ENCODE data around the gene ASAH2.
"Not testable (repeated sequence)": the region's sequence is repeated elsewhere in the genome, so short reads cannot be mapped to it uniquely, and the experiment has no call there.

Gene ASAH2

DNA sequence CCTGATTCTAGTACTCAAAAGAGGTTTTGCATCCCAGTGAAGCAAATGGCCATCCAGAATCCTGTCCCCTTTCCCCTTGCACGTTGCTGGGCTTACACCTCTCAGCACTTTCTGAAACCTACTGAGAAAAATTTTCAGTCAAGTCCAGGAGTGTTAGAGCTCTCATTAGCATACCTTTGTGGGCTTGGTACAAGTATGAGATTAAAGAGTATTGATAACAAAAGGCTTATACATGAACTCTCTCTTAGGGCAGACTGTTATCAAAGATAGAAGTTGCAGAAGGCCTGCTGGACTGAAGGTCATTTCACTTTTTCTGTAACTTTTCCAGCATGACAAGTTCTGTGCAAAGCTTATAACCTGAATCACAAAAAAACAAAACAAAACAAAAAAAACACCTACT is at the start of gene ASAH2:
Gene ASAH2 (minus strand): TSS at position 123 of the 400 bp plus-strand sequence. CDS start 2,906 bp downstream, outside the sequence.
- DNase-seq: no peak

DNA sequence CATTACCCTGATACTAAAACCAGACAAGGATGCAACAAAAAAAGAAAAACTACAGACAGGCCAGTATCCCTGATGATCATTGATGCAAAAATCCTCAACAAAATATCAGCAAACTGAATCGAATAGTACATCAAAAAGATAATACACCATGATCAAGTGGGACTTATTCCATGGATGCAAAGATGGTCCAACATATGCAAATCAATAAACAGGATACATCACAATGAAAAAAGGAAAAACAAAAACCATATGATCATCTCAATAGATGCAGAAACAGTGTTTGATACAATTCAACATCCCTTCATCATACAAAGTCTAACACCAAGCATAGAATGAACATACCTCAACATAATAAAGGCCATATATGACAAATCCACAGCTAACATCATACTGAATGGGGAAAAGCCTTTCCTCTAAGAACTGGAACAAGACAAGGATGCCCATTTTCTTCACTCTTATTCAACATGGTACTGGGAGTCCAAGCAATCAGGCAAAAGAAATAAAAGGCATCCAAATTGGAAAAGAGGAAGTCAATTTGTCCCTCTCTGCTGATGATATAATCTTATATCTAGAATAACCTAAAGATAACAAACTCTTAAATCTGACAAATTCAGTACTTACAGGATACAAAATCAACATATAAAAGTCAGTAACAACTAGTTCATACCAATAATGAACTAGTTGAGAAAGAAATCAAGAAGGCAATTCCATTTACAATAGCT is 48.8 kb upstream of the ASAH2 start:
- no peak for DNase-seq

- DNase-seq: no peak
These were observed 44.1 kb upstream of the ASAH2 start for GRCh38 chr10:50295367-50295766.

DNA sequence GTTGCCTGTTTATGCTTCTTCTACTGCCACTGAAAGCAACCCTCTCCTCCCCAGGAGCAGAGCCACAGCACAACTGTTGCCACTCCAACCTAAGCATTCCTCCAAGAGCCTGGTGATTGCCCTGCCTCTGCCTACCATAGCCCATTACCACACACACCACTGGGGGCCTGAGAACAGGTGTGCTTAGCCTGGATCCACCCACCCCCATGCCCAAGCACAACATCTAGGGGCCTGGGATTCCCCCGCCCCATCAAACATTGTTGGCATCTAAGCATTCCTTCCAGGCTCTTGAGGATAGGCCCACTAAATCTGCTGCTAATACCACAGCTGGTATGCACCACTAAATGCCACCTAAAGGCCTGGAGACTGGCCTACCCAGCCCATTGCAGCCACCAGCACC is 43.3 kb upstream of the ASAH2 start:
- no peak for DNase-seq

- no peak for DNase-seq
These were observed 42.4 kb upstream of the ASAH2 start for GRCh38 chr10:50293513-50294313.

GRCh38 chr10:50291261-50291850 is 40.0 kb upstream of the ASAH2 start:
- DNase-seq: no peak

GRCh38 chr10:50289196-50289595 is 37.9 kb upstream of the ASAH2 start:
- DNase-seq: no peak

- no peak for DNase-seq
These were observed 35.9 kb upstream of the ASAH2 start for GRCh38 chr10:50286996-50287803.

- DNase-seq: no peak
These were observed 35.2 kb upstream of the ASAH2 start for GRCh38 chr10:50286517-50286916.

DNA sequence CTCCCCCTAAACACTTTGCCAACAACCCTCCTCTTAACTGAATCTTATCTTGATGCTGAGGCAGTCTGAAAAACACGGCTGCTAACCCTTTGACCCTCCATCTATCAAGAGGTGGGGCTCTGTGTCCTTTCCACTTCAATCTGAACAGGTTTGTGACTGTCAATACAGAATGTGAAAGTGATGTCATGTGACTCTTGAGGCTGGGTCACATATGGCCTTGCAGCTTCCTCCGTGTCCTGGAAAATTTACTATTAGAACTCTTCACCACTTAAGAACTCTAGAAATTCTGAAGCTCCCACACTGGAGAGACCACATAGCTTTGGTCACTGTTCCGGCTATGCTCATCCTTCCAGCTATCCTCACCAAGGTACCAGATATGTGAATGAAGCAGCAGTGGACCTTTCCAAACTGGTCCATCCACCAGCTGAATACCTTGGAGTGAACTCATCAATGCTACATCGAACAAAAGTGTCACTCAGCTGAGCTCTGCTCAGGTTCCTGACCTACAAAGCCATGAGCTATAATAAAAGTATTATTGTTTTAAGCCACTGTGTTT is 30.7 kb upstream of the ASAH2 start:
- DNase-seq: no peak

GRCh38 chr10:50281210-50281966 is 30.1 kb upstream of the ASAH2 start:
- no peak for DNase-seq

DNA sequence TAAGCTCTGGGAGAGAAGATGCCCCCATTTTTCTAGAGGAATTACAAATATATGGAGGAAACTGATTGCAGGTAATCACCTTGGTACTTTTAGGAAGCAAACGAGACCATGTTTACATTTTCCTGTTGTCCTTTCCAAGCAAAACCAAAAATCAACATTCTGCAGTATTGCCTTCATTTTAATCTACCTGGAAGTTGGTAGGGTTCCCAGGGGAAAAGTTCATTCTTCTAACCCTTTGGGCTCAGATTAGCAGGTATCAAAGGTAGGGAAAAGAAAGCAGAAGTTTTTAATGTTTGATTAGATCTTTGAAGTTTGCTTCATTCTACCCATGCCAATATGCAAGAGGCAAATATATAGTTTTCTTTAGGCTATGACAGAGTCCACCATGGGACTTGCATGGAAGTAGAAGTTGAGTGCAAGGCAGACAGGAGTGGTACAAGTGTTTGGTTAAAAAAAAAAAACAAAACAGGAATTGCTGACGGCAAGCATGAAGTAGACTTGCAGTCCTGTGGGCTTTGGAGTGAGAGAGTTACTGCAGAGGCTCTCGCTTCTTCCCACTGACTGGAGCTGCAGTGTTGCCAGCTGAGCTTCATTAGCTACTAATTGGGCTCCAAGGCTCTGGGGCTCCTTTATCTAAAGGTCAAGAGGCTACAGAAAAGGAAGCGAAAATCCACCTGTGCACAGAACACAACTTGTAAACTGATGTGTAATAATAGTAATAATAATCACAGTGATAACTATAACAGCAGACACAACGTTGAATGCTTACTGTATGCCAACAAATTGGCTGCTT is 28.9 kb upstream of the ASAH2 start:
- DNase-seq: no peak

- no peak for DNase-seq
These were observed 28.2 kb upstream of the ASAH2 start for GRCh38 chr10:50279489-50279888.

GRCh38 chr10:50275650-50276235 is 24.4 kb upstream of the ASAH2 start:
- no peak for DNase-seq

DNA sequence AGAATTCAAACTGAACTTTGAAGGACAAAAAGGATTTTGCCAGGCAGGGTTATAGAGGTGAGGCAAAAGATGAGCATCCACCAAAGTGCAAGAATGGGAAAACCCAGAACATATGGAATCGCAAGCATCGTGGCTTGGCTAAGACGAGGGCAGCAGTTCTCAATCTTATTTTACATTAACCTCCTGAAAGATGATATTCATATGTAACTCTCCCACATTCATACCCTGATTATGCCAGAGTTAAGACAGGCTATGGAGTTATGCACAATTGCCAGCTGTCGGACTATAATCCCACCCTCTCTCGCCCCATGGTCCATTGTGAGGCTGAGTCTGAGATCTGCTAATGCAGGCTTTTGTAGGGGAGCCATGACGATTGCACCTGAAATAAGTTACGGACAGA is 21.2 kb upstream of the ASAH2 start:
- no peak for DNase-seq

DNA sequence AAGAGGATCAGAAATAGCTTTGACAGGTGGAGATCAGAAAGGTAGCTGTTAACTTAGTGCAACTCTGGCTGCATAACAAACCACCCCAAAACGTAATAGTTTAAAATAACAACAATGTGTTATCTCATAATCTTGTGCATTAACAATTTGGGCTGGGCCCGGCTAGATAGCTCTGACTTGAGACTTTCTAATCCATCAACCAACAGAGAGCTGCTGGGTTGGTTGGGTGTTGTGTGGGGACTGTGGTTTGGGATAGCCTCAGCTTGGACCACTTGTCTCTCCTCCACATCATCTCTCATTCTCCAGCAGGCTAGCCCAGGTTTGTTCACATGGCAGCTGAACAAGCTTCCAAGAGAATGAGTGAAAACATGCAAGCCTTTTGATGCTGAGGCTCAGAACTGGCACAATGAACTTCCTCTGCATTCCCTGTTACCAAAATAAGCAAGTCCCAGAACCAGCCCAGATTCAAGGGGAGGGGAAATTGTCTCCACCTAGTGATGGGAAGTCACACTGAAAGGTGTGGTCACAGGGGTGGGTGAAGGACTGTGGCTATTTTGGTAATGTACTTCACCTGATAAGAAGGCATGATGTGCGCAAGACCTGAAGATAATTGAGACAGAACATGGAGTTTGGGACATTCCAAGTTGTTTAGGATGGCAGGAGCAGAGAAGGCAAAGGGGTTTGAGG is 20.4 kb upstream of the ASAH2 start:
- no peak for DNase-seq

- not testable (repeated sequence) for DNase-seq
These were observed 16.6 kb upstream of the ASAH2 start for GRCh38 chr10:50267877-50268276.

DNA sequence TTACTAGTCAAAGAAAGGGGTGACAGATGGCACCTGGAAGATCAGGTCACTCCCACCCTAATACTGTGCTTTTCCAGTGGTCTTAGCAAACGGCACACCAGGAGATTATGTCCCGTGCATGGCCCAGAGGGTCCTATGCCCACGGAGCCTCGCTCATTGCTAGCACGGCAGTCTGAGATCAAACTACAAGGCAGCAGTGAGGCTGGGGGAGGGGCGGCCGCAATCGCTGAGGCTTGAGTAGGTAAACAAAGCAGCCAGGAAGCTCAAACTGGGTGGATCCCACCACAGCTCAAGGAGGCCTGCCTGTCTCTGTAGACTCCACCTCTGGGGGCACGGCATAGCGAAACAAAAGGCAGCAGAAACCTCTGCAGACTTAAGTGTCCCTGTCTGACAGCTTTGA is 11.3 kb upstream of the ASAH2 start:
- DNase-seq: not testable (repeated sequence)

GRCh38 chr10:50260791-50261281 is 9.5 kb upstream of the ASAH2 start:
- DNase-seq: peak; percentile 23

GRCh38 chr10:50254479-50254878 is 3.2 kb upstream of the ASAH2 start:
- no peak for DNase-seq
